Measurements from ENCODE around the gene ESYT1. TPM values are rescaled to one million over a fixed set of nuclear protein-coding genes. Genes with fewer than 3 reads are reported as not detected.

The ESYT1 gene
- total RNA-seq, 1 experiment from 2014 or later: 111 TPM

DNA sequence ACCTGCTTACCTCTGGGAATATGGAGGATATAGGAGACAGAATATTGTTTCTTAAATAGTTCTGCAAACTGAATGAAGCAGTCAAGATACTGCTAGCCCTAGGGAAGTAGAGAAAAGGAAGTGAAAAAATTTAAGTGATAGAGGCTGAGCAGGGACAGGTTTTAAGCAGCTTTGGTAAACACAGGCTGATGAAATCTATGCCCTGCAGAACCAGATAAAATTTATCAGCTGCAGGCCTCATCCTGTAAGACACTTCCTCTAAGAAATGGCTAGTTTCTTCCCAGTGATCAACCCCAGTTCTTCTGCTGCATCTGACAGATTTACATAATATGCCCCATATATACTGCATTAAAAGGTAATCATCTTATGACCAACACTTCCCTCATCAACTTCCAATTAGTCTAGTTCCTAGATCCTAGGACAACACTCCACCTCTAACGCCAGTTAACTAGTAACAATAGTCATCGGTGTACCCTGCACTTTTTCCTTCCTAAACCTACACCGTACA, 1.3 kb upstream of the ESYT1 start:
- BruUV-seq (replicated peaks): no TSS peak
- ChIA-PET POLR2A (interaction anchor here (1.0 to 5.5 kb wide), 16 partner anchors 10 to 338 kb away, joined by 3 to 165 read pairs (median 7); partner anchors contain the start of genes COQ10A, MYL6, MYL6B and PA2G4), CTCF (interaction anchor here (0.5 to 3.7 kb wide), 13 partner anchors 9 to 140 kb away, joined by 3 to 15 read pairs (median 5); partner anchors contain the start of genes COQ10A, MYL6, RNF41 and SMARCC2)
- TF ChIP-seq, protein P1, sequence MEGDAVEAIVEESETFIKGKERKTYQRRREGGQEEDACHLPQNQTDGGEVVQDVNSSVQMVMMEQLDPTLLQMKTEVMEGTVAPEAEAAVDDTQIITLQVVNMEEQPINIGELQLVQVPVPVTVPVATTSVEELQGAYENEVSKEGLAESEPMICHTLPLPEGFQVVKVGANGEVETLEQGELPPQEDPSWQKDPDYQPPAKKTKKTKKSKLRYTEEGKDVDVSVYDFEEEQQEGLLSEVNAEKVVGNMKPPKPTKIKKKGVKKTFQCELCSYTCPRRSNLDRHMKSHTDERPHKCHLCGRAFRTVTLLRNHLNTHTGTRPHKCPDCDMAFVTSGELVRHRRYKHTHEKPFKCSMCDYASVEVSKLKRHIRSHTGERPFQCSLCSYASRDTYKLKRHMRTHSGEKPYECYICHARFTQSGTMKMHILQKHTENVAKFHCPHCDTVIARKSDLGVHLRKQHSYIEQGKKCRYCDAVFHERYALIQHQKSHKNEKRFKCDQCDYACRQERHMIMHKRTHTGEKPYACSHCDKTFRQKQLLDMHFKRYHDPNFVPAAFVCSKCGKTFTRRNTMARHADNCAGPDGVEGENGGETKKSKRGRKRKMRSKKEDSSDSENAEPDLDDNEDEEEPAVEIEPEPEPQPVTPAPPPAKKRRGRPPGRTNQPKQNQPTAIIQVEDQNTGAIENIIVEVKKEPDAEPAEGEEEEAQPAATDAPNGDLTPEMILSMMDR (IDR thresholded peaks at IDR 0.05; ENCODE audit: unreplicated experiment): no peak
- Mint-ChIP-seq H3K4me1 (ENCODE audit: insufficient read depth, unreplicated experiment) (peaks cover 26% of the 10 kb centered on the region), H3K27me3 (ENCODE audit: insufficient read depth, unreplicated experiment) (no peaks in the 10 kb centered on the region), H3K9me3 (ENCODE audit: unreplicated experiment) (no peaks in the 10 kb centered on the region), H3K4me3 (ENCODE audit: unreplicated experiment) (no peak overlapping the region), H3K36me3 (ENCODE audit: insufficient read depth, unreplicated experiment) (peaks cover 31% of the 10 kb centered on the region), H3K27ac (ENCODE audit: low read depth, unreplicated experiment) (peak overlapping the region; percentile 84)
- intact Hi-C loops (cut with micrococcal nuclease): loop anchor here (1.0 kb wide), 3 partner anchors 31 to 98 kb away; partner anchors contain the start of genes NABP2 and SMARCC2
- DNase-seq (ENCODE audit: unreplicated experiment): no peak

DNA sequence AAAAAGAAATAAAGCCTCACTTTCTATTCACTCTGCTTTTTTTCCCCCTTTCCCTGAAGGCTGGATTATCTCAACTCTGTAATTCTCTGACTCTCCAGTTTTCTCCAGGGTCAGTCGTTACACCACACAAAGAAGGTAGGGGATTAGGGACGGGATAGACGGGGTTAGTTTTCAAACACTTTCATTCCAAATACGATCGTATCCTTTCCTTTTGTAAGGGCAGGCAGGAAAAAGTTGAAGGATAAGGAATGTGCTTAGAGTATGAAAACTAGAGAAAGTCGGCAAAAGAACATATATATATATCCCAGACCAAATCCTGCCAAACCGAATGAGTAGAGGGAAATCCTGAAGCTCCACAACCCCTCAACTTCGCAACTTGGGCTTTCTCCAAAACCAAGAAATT, 581 bp upstream of the ESYT1 start:
- no TSS peak for BruUV-seq (replicated peaks)
- intact Hi-C loops (cut with micrococcal nuclease): no loop called here

DNA sequence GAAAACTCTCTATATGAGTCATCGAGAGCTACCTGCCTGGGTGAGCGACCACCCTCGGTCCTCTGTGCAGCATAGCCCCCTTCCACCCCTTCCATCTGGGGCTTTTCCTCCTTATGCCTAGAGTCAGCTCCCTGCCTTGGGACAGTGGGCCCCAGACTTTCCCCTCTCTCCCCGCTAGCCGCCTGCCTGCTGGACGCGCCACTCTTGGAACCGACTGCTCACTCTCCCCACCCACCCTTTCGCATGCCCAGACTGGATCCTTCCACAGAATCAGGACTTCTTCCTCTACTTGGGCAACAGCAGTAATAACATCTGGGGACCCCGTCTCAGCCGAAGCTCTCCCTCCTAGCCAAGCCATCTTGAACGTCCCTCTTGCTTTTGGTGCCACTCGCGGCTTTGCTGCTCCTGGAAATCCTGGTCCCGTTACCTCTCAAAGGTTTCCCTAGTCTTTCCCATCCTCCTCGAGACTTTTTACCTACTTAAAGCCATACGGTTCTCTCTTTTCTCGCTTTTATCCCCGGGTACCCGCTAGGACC, 671 bp downstream of the ESYT1 start:
- Mint-ChIP-seq H3K4me3 (ENCODE audit: unreplicated experiment) (peak overlapping the region; percentile 84), H3K9me3 (ENCODE audit: unreplicated experiment) (no peaks in the 10 kb centered on the region), H3K27me3 (ENCODE audit: insufficient read depth, unreplicated experiment) (no peaks in the 10 kb centered on the region), H3K36me3 (ENCODE audit: insufficient read depth, unreplicated experiment) (peaks cover 43% of the 10 kb centered on the region), H3K27ac (ENCODE audit: low read depth, unreplicated experiment) (peak overlapping the region; percentile 84), H3K4me1 (ENCODE audit: insufficient read depth, unreplicated experiment) (peaks cover 26% of the 10 kb centered on the region)
- TF ChIP-seq, protein P1 (IDR thresholded peaks at IDR 0.05; ENCODE audit: unreplicated experiment): no peak
- no TSS peak for BruUV-seq (replicated peaks)
- intact Hi-C loops (cut with micrococcal nuclease): loop anchor here (2.0 kb wide), 1 partner anchor 22 kb away; no protein-coding TSS in a partner anchor
- peak; percentile 44 for DNase-seq (ENCODE audit: unreplicated experiment)
- ChIA-PET CTCF (interaction anchor here (0.6 to 2.3 kb wide), 7 partner anchors 9 to 495 kb away, joined by 3 to 9 read pairs (median 4); partner anchors contain the start of gene SMARCC2), POLR2A (interaction anchor here (0.6 to 5.5 kb wide), 41 partner anchors 9 to 340 kb away, joined by 3 to 165 read pairs (median 6); partner anchors contain the start of genes ANKRD52, COQ10A, ERBB3 and MYL6)

More for the DNA sequence above, 581 bp upstream of the ESYT1 start:
- H3K9me3 Mint-ChIP-seq (ENCODE audit: unreplicated experiment): no peaks in the 10 kb centered on the region
- peaks cover 35% of the 10 kb centered on the region for H3K36me3 Mint-ChIP-seq (ENCODE audit: insufficient read depth, unreplicated experiment)
- H3K27ac Mint-ChIP-seq (ENCODE audit: low read depth, unreplicated experiment): peak overlapping the region; percentile 84
- CTCF ChIA-PET: interaction anchor here (0.6 to 2.3 kb wide), 10 partner anchors 10 to 1768 kb away, joined by 3 to 9 read pairs (median 4); partner anchors contain the start of genes SMARCC2 and ZC3H10
- H3K4me1 Mint-ChIP-seq (ENCODE audit: insufficient read depth, unreplicated experiment): peaks cover 26% of the 10 kb centered on the region
- no peaks in the 10 kb centered on the region for H3K27me3 Mint-ChIP-seq (ENCODE audit: insufficient read depth, unreplicated experiment)
- POLR2A ChIA-PET: interaction anchor here (0.6 to 5.5 kb wide), 47 partner anchors 10 to 509 kb away, joined by 3 to 165 read pairs (median 6); partner anchors contain the start of genes ANKRD52, CNPY2, COQ10A and ERBB3
- DNase-seq (ENCODE audit: unreplicated experiment): no peak
- H3K4me3 Mint-ChIP-seq (ENCODE audit: unreplicated experiment): peak overlapping the region; percentile 84
- TF ChIP-seq, protein P1 (IDR thresholded peaks at IDR 0.05; ENCODE audit: unreplicated experiment): no peak

All from MCF 10A (cell line).